ENCODE results near the gene TMEM134.

The TMEM134 gene

DNA sequence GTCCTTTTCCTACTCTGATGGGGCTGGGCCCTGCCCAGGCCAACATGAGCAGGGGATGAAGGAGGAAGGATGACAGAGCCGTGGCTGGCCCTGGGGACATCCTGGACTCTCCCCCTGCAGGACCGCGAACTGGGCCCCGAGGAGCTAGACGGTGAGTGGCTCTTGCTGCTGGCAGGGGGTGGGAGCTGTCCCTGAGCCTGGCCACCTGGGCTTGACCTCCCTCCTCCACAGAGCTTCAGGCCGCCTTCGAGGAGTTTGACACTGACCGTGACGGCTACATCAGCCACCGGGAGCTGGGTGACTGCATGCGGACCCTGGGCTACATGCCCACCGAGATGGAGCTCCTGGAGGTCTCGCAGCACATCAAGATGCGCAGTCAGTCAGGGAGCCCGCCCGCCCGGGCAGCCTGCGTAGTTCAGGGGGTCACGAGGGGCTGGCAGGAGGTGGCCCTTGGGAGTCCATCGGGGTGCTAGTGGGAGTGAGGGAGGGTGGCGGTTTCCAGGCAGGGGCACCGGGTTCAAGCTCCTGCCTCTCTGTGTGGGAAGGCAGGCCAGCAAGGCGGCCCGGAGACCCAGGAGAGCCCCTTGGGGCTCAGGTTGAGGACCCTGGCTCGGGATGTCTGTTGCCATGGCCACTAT, 12.9 kb downstream of the TMEM134 start:
- no peak for DNase-seq

DNA sequence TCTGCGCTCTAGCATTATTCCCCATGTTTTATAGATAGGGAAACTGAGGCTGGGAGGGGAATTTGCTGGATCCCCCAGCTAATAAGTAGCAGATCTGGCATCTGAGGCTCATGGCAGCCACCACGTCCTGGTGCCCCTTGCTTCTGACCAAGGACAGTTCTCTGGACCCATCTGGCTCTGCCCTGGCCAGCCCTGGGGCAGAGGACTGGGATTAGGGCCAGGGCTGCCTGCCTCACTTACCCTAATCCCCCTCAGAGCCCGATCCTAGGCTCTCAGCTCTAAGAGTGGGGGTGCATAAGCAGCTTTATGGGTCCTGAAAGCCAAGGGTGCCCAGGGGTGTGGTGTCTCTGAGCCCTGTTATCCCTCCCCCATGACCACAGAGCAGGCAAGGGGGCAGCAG, 14.0 kb downstream of the TMEM134 start, which contains the start of gene CABP4:
Gene CABP4 (plus strand): TSS at position 301 of the 400 bp plus-strand sequence. CDS start 70 bp downstream, at position 371.
- no peak for DNase-seq

DNA sequence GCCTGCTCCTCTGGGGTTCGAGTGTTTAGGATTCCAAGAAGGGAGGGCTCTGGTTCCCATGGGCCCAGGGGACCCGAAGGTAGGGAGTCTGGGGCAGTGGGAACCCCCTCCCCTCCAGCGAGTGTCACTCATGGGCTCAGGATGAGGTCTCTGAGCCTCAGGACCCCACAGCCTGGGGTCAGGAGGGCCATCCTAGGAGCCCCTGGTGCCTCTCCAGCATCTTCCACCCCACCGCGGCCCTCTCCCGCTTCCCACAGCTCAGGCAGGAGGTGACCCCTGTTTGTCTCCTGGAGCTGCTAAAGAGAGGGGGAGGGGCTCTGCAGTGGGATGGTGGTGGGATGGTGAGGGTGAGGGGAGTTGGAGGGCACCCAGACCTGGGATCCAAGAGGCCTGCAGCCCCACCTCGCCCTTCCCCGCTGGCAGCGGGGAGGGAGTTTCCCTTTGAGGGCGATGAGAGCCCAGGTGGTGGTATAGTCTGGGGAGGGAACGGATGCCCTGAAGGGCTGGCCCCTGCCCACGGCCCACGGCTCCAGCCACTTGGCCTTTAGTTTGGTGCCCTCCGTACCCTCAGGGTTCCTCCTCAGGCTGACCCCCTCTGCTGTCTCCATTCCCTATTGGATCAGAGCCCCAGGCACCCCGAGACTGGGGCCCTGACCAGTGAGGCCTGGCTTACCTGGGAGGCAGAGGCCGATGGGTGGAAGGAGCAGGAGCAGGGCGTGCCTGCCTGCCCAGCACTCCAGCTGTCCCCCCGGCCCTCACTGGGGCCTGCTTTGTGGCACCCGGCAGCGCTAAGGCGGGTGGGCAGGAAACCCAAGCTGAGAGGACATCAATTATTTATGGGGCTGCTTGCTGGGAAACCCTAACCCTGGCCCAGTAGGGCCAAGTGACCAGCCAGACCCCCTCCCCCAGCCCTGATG, 15.0 kb downstream of the TMEM134 start:
- no peak for DNase-seq

DNA sequence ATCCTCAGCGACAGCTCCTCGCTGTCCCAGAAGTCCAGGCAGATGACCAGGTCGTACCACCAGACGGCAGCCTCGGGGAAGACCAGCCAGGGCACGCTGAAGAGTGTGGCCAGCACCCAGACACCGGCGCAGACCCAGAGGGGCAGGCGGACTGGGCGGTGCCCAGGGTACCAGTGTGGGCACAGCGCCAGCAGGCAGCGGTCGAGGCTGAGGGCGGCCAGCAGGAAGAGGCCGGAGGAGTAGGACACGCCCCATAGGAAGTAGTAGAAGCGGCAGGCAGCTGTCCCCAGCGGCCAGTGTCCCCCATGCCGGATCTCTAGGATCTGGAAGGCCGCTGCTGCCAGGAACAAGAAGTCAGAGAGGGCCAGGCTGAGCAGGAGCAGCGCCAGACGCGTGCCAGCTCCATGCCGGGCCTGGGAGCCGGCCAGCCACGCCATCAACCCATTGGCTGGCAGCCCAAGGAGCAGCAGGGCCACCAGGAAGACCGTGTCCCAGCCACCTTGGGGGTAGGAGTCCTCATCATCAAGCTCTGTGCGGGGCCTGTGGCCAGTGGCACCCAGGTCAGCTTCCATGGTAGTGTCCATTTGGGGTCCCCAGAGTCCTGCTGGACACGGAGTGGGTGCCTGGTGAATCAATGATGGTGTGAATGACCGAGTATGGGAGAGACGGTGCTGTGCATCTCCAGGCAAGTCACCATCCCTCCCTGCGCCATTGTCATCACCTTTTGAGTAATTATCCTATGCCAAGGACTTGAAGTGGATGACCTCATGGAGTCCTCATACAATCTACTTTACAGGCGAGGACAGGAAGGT, 16.7 kb downstream of the TMEM134 start, which contains the start of gene GPR152:
Gene GPR152 (minus strand): TSS at position 589 of the 812 bp plus-strand sequence. CDS start 5 bp downstream, at position 584.
- no peak for DNase-seq

DNA sequence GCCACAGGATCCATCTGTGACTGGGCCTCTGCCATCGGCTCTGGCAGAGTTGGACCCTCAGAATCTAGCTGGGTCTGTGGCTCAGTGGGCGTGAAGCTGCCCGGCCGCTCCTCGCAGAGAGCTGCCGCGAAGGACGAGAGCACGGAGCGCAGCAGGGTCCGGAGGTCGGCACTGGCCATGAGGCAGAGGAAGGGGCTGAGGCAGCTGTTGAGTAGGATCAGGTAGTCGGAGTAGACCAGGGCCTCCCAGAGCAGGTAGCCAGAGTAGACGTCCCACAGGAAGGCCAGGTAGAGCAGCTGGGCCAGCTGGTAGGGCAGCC, 17.4 kb downstream of the TMEM134 start:
- DNase-seq = no peak

DNA sequence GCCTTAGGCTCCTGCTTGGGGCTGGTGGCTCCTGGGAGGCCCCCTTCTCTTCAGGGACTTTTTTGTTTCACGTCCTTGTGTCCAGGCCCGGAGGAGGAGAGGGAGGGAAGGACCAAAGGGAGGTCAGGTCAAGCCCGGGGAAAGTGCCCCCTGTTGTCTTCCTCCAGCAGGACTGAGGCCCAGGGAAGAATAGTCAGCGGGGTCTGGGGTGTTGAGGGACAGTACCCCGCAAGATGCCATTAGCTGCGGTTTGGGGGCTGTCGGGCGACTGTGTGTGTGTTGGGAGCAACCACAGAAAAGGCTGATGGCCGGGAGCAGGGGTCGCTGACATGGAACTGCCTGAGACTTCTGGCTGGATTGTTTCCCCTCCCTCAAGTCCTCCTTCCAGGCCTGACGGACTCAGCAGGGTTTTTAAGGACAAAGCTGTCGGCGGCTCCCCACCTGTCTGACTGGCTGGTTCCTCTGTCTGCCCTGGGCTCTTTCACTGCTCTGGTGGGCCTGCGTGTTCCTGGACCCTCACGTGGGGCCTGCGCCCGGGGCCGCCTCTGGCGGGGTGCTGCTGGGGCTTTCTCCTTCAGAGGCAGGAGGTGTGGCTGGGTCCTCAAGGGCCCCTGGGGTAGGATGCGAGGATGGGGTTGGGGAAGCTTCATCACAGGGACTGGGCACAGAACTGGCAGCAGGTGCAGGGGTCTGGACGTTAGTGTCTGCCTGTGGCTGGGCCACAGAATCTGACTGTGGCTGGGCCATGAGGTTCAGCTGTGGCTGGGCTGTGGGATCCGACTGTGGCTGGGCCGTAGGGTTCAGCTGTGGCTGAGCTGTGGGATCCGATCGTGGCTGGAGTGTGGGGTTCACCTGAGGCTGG, 18.0 kb downstream of the TMEM134 start:
- no peak for DNase-seq

DNA sequence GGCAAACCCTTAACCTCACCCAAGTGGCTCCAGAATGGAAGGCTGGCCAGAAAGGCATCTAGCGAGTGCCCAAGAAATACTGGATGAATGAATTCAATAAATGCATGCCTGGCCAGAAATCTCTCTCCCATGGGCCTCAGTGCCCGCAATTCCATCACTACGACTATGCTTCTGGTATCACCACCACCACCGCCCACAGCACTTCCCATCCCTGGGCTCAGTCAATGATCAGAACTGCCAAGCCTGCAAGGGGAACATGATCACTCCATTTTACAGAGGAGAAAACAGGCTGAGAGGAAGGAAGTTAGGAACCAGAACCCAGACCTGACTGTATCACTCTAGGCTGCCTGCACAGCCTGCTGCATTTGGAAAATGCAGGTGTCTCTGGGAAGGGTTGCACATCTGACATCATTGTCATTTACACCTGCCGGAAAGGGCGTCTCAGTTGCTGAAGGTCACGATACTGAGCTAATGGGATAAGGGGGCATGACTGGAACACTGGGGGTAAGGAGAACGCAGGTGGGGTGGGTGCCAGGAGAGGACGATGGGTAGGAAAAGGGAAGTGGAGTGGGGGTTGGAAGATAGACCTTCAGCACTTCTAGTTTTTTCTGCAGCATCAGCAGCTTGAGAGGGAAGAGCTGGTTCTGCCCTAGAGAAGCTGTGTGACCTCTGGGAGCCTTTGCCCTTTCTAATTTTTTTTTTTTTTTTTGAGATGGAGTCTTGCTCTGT, 19.8 kb downstream of the TMEM134 start:
- no peak for DNase-seq

DNA sequence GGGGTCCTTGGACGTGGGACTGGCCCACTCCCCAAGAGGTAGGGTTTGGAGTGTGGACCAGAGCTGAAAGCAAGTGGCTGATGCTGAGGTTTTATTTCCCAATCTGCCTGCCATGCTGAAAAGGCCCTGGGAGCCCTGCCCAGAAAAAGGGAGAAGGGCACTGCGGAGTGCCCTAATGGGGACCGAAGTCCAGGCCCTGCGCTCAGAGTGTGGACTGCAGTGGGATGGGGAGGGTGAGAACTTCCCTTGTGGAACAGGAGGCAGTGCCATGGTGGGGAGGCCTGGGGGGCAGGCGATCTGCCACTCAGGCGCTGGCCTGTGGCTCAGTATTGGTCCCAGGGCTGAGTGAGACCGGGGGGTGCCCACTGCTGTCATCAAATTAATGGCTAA, 20.8 kb downstream of the TMEM134 start:
- no peak for DNase-seq

DNA sequence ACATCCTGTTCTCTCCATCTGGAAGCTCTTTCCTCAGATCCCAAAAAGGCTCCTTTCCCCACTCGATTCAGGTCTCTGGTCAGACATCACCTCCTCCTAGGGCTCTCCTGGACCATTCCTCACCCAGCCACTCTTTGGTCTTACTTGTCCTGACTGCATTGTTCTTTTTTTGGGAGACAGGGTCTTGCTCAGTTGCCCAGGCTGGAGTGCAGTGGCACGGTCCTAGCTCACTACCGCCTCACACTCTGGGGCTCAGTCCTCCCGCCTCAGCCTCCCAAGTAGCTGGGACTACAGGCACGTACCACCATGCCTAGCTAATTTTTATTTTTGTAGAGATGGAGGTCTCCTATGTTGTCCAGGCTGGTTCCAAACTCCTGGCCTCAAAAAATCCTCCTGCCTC, 23.5 kb downstream of the TMEM134 start:
- DNase-seq = no peak

DNA sequence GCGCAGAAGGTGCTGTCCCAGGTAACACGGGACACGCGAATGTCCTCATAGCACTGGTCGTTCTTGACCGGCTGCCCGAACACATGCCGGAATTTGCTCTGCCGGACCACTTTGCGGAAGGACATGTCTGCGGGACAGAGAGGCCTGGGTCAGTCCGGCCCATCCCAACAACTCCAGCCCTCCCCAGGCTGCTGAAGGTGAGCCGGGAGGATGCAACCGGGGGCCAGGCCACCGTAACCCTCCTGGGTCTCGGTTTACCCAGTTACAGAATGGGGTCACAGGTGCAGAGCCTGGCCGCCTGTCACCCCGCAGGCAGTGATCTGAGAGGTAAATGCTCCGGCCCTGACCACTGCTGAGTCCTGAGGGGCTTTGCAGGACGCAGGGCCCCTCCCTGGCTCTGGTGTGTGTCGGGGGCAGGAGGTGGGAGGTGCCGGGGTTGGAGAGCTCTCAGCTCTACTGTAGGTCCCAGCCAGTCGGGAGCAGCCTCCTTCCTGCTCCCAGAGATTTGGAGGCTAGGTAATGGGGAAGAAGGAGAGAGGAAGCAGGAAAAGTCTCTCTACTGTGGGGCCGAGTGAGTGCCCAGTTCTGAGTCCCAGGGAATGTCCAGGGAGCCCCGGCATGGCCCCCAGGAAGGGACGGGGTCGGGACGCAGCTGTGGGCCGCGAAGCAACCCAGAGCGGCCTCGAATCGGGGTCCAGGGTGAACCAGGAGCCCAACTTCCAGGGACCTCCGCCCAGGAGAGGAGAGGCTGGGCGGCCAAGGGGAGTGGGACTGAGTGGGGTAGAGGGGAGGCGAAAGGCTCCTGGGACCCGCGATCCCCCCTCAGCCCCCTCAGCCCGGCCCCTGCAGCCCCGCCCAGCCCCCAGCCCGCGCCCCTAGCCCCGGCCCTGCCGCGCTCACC, 26.3 kb downstream of the TMEM134 start:
- no peak for DNase-seq

DNA sequence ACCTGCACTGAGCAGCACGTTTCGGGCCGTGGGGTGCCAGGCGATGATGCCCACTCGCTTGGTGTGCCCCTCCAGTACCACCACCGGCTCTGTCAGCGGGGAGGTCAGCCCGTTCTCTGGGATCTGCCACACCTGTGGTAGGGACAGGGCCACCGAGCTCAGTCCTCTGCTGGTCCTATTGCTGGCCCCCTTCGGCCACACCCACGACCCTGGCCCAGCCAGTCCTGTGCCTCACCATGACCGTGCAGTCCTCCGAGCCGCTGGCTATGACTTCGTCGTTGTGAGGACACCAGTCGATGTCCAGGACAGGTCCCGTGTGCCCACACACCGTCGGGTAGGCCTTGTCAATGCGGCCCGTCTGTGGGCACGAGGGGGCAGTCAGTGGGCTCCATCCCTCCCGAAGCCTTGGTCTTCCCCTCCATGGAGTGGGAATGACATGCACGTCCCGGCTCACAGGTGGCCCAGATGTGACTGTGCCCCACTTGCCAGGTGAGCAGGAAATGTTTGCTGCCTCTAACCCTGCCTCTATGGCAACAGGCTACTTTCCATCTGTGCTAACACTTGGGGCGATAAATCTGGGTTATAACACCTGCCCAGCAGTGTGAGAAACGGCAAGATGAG, 27.2 kb downstream of the TMEM134 start:
- DNase-seq = no peak

DNA sequence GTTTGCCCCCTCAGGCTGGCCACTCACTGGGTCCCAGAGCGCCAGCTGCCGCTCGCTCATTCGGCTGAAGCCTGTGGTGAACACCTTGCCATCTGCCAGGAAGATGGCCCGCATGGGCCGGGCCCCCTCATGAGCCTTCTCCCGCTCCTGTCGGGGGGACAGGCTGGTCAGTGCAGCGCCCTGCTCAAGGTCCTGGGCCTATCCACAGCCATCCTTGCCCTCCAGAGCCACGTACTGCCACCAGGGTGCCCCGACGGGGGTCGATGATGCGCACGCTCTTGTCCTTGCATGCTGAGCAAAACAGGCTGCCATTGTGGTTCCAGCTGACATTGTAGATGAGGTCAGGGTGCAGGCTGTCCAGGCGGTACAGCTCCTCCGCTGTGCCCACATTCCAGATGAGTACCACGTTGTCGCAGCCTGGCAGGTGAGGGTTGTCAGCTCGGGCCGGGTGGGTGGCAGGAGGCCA, 27.9 kb downstream of the TMEM134 start:
- no peak for DNase-seq

DNA sequence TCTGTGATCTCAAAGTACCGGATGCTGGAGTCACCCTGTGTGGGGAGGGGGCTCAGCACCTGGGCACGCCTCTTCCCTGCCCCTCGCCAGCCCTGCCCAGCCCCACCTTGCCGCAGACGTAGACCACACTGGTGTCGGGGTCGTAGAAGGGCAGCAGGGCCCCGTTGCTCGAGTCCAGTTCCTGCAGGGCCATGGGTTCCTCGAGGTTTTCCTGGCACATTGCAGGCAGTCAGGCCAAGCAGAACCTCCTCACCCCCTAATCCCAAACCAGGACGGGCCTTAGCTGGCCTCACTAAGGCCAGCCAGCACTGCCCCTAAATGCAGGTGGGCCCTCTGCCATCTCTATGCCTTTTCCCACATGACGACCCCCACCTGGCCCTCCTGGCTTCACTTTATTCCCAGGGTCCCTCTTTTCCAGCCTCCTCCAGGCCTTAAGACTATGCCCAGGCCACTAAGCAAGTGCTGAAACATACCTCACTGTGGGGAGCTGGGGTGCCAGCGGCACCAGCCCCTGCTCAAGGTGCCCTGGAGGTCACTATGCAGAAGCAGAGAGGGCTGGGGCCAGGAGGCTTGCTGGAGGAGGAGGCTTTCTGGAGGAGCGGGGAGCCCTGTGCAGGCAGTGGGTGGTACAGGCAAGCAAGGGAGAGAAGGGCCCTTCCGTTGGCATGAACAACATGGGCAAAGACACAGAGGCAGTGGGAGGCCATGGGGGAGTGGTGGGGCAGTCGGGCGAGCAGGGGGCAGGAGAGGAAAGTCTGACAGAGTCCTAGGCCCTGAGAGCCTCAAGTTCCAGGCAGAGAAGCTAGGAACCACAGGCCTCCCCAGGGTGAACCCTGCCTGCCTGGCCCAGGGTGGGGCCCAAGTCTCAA, 28.6 kb downstream of the TMEM134 start:
- DNase-seq = no peak

DNA sequence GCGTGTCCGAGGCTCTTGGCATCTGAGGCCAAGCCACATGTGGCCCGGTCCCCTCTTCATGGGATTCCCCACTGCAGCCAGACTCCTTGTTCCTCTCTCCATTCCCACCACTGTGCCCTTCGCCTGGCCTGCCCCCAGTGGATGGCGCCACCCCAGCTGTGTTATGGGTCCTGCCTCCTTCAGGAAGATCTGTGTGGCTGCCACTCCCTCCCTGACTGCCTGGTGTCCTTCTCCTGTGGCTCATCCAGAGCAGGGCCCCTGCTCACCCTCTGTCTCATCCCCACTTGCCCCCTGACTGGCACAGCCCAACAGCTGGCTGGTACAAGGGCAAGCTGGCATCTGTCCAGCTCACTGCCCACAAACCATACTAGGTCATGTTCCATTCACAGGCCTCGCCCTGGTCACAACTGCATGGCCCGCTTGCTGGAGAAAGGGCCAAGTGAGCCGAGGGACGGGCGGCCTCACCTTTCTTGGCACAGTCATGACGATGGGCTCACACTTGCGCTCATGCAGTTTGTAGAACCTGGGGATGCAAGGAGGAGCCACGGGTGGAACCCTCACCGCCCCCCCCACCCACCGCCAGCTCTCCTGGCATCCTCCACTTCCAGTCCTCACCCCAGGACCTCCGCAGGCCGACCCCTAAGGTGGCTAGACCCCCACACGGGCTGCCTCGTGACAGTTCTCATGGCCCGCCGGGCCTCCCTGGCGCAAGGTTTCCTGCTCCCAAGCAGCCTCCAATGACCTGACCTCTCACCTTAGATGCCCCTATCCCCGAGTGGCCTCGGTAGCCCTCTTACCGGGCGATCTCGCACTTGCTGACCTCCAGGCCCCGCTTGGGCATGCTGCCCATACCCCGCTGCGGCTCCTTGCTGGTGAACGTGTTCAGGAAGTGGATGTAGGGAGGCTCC, 29.5 kb downstream of the TMEM134 start:
- no peak for DNase-seq

DNA sequence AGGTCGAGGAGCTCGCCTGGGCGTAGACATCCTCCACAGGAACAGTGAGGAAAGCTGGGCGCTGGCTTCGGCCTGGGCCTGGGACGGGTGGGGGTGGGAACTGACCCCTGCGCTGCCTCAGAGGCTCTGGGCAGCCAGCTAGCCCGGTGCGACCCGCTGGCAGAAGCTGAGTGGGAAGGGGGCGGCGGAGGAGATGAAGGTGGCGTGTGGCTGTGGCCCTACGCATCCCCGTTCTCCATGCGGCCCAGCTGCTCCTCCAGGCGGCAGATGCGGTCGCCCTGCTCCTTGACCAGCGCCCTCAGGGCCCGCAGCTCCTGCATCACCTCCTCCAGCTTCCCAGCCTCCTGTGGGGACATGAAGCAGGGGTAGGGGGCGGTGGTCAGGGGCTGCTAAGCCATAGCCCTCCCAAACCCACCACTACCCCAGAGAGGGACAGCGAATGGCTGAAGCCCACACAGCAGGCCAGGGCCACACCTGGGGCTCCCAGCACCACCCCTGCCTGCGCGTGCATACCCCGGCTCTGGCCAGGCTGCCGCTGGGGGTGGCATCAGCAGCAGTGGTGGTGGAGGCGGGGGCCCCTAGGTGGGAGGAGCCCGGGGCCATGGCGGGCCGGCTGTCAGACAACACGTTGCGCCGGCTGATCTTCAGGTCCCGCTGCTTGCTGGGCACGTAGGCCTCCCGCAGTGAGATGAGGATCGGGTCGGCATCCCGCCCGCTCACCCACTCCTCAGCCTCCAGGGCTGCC, 30.7 kb downstream of the TMEM134 start:
- peak; percentile 72 for DNase-seq

DNA sequence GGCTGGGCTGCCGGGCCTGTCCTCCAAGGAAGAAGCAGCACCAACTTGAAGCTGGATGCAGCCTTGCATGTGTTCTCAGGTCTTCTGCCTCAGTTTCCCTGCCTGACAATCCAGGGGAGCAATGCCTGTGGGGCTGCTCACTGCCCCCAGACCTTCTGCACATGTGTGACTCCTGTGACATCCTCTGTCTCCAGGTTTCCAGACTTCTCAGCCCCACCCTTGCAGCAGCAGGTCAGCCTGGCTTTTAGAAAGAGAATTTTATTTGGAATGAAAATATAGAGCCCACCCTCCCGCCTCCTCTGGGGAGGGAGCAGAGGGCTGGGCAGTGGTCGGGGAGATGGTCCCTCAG, 31.3 kb downstream of the TMEM134 start:
- no peak for DNase-seq
